IMR-90 (cell line): ENCODE measurements around the gene GDI2. TPM values are rescaled to one million over a fixed set of nuclear protein-coding genes. Genes with fewer than 3 reads are reported as not detected.

Experiments used
- ATAC-seq: fragments of 200-7000 bp; cut with Tn5 transposase; 2 replicates; pipeline ENCODE4 v1.9.1; 2020; ENCODE audit warnings: low read depth, mild to moderate bottlenecking, moderate library complexity
- BruUV-seq: library from RNA; stranded (reverse); fragments of 400-500 nt; replicated peaks from 2 replicates; lab custom pipeline; 2021; lab: Mats Ljungman, UMichigan
- CTCF ChIA-PET: fragments of 300-600 bp; formaldehyde crosslinking; extraction: SDS; loops from one replicate; lab custom pipeline; 2021; ENCODE audit warnings: antibody characterized with exemption; lab: Yijun Ruan, JAX
- POLR2A ChIA-PET: fragments of 300-600 bp; sonication (Branson Sonifier 250); formaldehyde crosslinking; loops from one replicate; lab custom pipeline; 2022; ENCODE audit warnings: antibody characterized with exemption; ENCODE audit not compliant: unreplicated experiment; lab: Charles Lee
- DNase-seq: peaks from one replicate; pipeline ENCODE4 v3.0.0; 2013
- H2AFZ ChIP-seq: replicated peaks from 2 replicates; pipeline ENCODE3; 2013; ENCODE audit warnings: low read length, mild to moderate bottlenecking; ENCODE audit not compliant: poor library complexity
- H2AK5ac ChIP-seq: 2 replicates; pipeline ENCODE4 v1.6.1; 2013; ENCODE audit warnings: low read depth, low read length, inconsistent platforms
- H2AK9ac ChIP-seq: replicated peaks from 2 replicates; pipeline ENCODE3; 2013; ENCODE audit warnings: mild to moderate bottlenecking, low read depth, low read length, moderate library complexity; ENCODE audit not compliant: poor library complexity
- H2BK120ac ChIP-seq: 2 replicates; pipeline ENCODE4 v1.6.1; 2013; ENCODE audit warnings: low read depth, low read length, inconsistent platforms
- H2BK15ac ChIP-seq: 3 replicates; pipeline ENCODE4 v1.6.1; 2013; ENCODE audit warnings: low read depth, low read length, inconsistent platforms
- H2BK20ac ChIP-seq: 2 replicates; pipeline ENCODE4 v1.6.1; 2013; ENCODE audit warnings: low read depth, mild to moderate bottlenecking, inconsistent platforms, low read length, moderate library complexity
- H2BK5ac ChIP-seq: 2 replicates; pipeline ENCODE4 v1.6.1; 2013; ENCODE audit warnings: mild to moderate bottlenecking, low read depth, low read length, inconsistent platforms; ENCODE audit not compliant: poor library complexity, severe bottlenecking
- H3K14ac ChIP-seq: replicated peaks from 2 replicates; pipeline ENCODE4 v1.6.1; 2013; ENCODE audit warnings: low read depth, low read length, inconsistent platforms
- H3K18ac ChIP-seq: 2 replicates; pipeline ENCODE4 v1.6.1; 2013; ENCODE audit warnings: low read depth, low read length, control low read depth
- H3K23ac ChIP-seq: 2 replicates; pipeline ENCODE4 v1.6.1; 2013; ENCODE audit warnings: low read depth, low read length, inconsistent platforms
- H3K27ac ChIP-seq: 2 replicates; pipeline ENCODE4 v1.5.1; 2013; ENCODE audit warnings: mild to moderate bottlenecking, control low read depth, low read length; ENCODE audit not compliant: insufficient read depth
- H3K27me3 ChIP-seq: 2 replicates; pipeline ENCODE4 v1.6.1; 2013; ENCODE audit warnings: low read length; ENCODE audit not compliant: control insufficient read depth, insufficient read depth
- H3K36me3 ChIP-seq: 2 replicates; pipeline ENCODE4 v1.6.1; 2013; ENCODE audit warnings: low read length, mixed read lengths; ENCODE audit not compliant: control insufficient read depth, insufficient read depth
- H3K4ac ChIP-seq: 2 replicates; pipeline ENCODE4 v1.6.1; 2013; ENCODE audit warnings: low read depth, low read length, inconsistent platforms
- H3K4me1 ChIP-seq: 2 replicates; pipeline ENCODE4 v1.6.1; 2013; ENCODE audit warnings: low read length, mixed read lengths; ENCODE audit not compliant: control insufficient read depth, insufficient read depth
- H3K4me2 ChIP-seq: 2 replicates; pipeline ENCODE4 v1.6.1; 2013; ENCODE audit warnings: low read depth, mild to moderate bottlenecking, control low read depth, low read length, moderate library complexity
- H3K4me3 ChIP-seq: 2 replicates; pipeline ENCODE4 v1.5.1; 2013; ENCODE audit warnings: low read depth, mild to moderate bottlenecking, control low read depth, low read length, moderate library complexity; ENCODE audit not compliant: insufficient read depth
- H3K56ac ChIP-seq: 2 replicates; pipeline ENCODE4 v1.6.1; 2013; ENCODE audit warnings: low read length, inconsistent platforms; ENCODE audit not compliant: insufficient read depth; ENCODE audit errors: extremely low read depth
- H3K79me1 ChIP-seq, 2 experiments: 2 replicates each; pipeline ENCODE4 v1.6.1; 2013; ENCODE audit warnings: low read length in 2 of 2, inconsistent platforms in 1 of 2, low read depth in 1 of 2
- H3K9ac ChIP-seq: 2 replicates; pipeline ENCODE4 v1.6.1; 2013; ENCODE audit warnings: low read depth, low read length, control low read depth
- H3K9me1 ChIP-seq: 2 replicates; pipeline ENCODE4 v1.6.1; 2013; ENCODE audit warnings: low read length, inconsistent platforms; ENCODE audit not compliant: insufficient read depth
- H3K9me3 ChIP-seq: 2 replicates; pipeline ENCODE4 v1.6.1; 2013; ENCODE audit warnings: low read length; ENCODE audit not compliant: control insufficient read depth, insufficient read depth
- H4K20me1 ChIP-seq: 2 replicates; pipeline ENCODE4 v1.6.1; 2013; ENCODE audit warnings: low read length, inconsistent platforms; ENCODE audit not compliant: insufficient read depth
- H4K5ac ChIP-seq: 2 replicates; pipeline ENCODE4 v1.6.1; 2013; ENCODE audit warnings: mild to moderate bottlenecking, low read depth, low read length, control low read depth
- H4K8ac ChIP-seq, 2 experiments: 2 replicates each; pipeline ENCODE4 v1.6.1; 2013; ENCODE audit warnings: low read depth in 2 of 2, low read length in 2 of 2, control low read depth in 1 of 2, inconsistent platforms in 1 of 2
- H4K91ac ChIP-seq: 2 replicates; pipeline ENCODE4 v1.6.1; 2013; ENCODE audit warnings: low read depth, low read length, inconsistent platforms; ENCODE audit not compliant: insufficient read depth
- CHD1 ChIP-seq: IDR thresholded peaks from 2 replicates; pipeline ENCODE4 v1.6.1; 2012; ENCODE audit warnings: low read depth, low read length, improper control_type of control experiment
- ELK1 ChIP-seq: fragments of 150-350 bp; IDR thresholded peaks from 2 replicates; pipeline ENCODE4 v1.6.1; 2016; ENCODE audit warnings: low read depth, mild to moderate bottlenecking, low read length, moderate library complexity, borderline replicate concordance
- FOS ChIP-seq: fragments of 150-350 bp; IDR thresholded peaks from 2 replicates; pipeline ENCODE4 v1.6.1; 2016; ENCODE audit warnings: low read depth, low read length
- MAFK ChIP-seq: IDR thresholded peaks from 2 replicates; pipeline ENCODE4 v1.6.1; 2012; ENCODE audit warnings: low read depth, low read length, improper control_type of control experiment
- MAZ ChIP-seq: IDR thresholded peaks from 2 replicates; pipeline ENCODE4 v1.6.1; 2012; ENCODE audit warnings: low read depth, mild to moderate bottlenecking, low read length, improper control_type of control experiment, moderate library complexity, borderline replicate concordance
- MXI1 ChIP-seq: IDR thresholded peaks from 2 replicates; pipeline ENCODE4 v1.6.1; 2012; ENCODE audit warnings: low read depth, mild to moderate bottlenecking, low read length, moderate library complexity, borderline replicate concordance
- RFX5 ChIP-seq: IDR thresholded peaks from 2 replicates; pipeline ENCODE4 v1.8.0; 2012; ENCODE audit warnings: low read depth, mild to moderate bottlenecking, low read length, moderate library complexity
- SMC3 ChIP-seq: fragments of 150-350 bp; IDR thresholded peaks from 2 replicates; pipeline ENCODE4 v1.6.1; 2016; ENCODE audit warnings: low read depth, mild to moderate bottlenecking, antibody characterized with exemption, low read length, moderate library complexity
- WGBS, 2 experiments: methylation state at CpG; one replicate each; pipeline versions ENCODE4 v1.1.5 to v1.1.7; 2013; ENCODE audit warnings: missing lambda C conversion rate in 2 of 2; ENCODE audit not compliant: insufficient read length in 1 of 2; ENCODE audit errors: extremely low coverage in 2 of 2; 5-methylcytosine and 5-hydroxymethylcytosine counted together
- dilution Hi-C: fragments of 300-500 bp; cut with HindIII; formaldehyde crosslinking; loops from one replicate; pipeline ENCODE4 v1.14.3; 2018; ENCODE audit warnings: low sequenced_read_pairs; ENCODE audit not compliant: unreplicated experiment
- in situ Hi-C: fragments of 300-500 bp; cut with MboI; formaldehyde crosslinking; loops from 3 replicates; pipeline ENCODE4 v1.14.3; 2019; ENCODE audit warnings: low sequenced_read_pairs, inconsistent platforms, mixed read lengths
- intact Hi-C: fragments of 100-400 bp; cut with micrococcal nuclease; formaldehyde crosslinking; loops from 2 replicates; pipeline ENCODE4 v1.10.0; 2022
- polyA plus RNA-seq, 3 experiments: library from polyadenylated mRNA; depleted of rRNA; stranded (reverse); fragments of >200 nt; gene quantifications; 2 replicates each; pipeline ENCODE4 v1.2.3, GENCODE V29; 2012; ENCODE audit warnings: low replicate concordance in 1 of 3
- total RNA-seq: library from RNA; depleted of rRNA; stranded (reverse); fragments of >200 nt; gene quantifications from 2 replicates; pipeline ENCODE4 v1.2.3, GENCODE V29; 2012
- TF ChIP-seq, protein P1 (sequence below): fragments of 150-350 bp; IDR thresholded peaks from 2 replicates; pipeline ENCODE4 v1.6.1; 2017; ENCODE audit warnings: mild to moderate bottlenecking, antibody characterized with exemption, low read length, low read depth

The GDI2 gene
- total and polyA plus RNA-seq, 2 of the 4 experiments (the other 2 are of a cell fraction), result 171 to 396 TPM

GRCh38 chr10:5730766-5731165 lies 82.5 kb downstream of the GDI2 start:
- POLR2A ChIA-PET, result no interaction called here
- Histone ChIP-seq H2BK15ac (no peak overlapping the region), H2AFZ (no peak overlapping the region), H4K8ac (no peak overlapping the region), H2BK5ac (no peak overlapping the region), H2BK20ac (no peak overlapping the region), H3K56ac (no peak overlapping the region), H3K27ac (no peak overlapping the region), H3K14ac (no peak overlapping the region), H4K91ac (no peak overlapping the region), H2AK9ac (no peak overlapping the region), H3K23ac (no peak overlapping the region), H4K20me1 (no peaks in the 10 kb centered on the region; the same call in 1 of the 2 replicates), H4K5ac (no peak overlapping the region), H3K4me3 (no peak overlapping the region), H2BK120ac (no peak overlapping the region), H2AK5ac (no peak overlapping the region), H3K79me1 (peaks cover 8 to 16% of the 10 kb centered on the region in 2 experiments), H3K9me3 (no peaks in the 10 kb centered on the region), H3K4ac (no peak overlapping the region), H3K36me3 (peaks cover 19% of the 10 kb centered on the region), H3K27me3 (no peaks in the 10 kb centered on the region), H3K18ac (no peak overlapping the region), H3K9me1 (peaks cover 10% of the 10 kb centered on the region; the same call in 1 of the 2 replicates), H3K4me1 (no peaks in the 10 kb centered on the region), H3K9ac (no peak overlapping the region), H3K4me2 (no peak overlapping the region)
- no TSS peak for BruUV-seq
- WGBS, 2 experiments, result no CpG with 5 or more reads among the region's 4 CpGs
- dilution Hi-C loops, result no loop called here
- intact Hi-C loops, result no loop called here
- no peak for DNase-seq
- in situ Hi-C loops, result no loop called here
- no peak for ATAC-seq
- TF ChIP-seq RFX5, result no peak
- no peak for TF ChIP-seq MAZ
- TF ChIP-seq ELK1, result no peak
- no peak for TF ChIP-seq MXI1
- no peak for TF ChIP-seq MAFK
- TF ChIP-seq FOS, result no peak
- no peak for TF ChIP-seq SMC3
- TF ChIP-seq, protein P1, sequence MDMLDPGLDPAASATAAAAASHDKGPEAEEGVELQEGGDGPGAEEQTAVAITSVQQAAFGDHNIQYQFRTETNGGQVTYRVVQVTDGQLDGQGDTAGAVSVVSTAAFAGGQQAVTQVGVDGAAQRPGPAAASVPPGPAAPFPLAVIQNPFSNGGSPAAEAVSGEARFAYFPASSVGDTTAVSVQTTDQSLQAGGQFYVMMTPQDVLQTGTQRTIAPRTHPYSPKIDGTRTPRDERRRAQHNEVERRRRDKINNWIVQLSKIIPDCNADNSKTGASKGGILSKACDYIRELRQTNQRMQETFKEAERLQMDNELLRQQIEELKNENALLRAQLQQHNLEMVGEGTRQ, result no peak
- TF ChIP-seq CHD1, result no peak
- CTCF ChIA-PET, result interaction anchor here (0.5 kb wide), 1 partner anchor 14 kb away, joined by 3 read pairs; no protein-coding TSS in a partner anchor
